Measurements from ENCODE around the gene PTPN1.

The PTPN1 gene

DNA sequence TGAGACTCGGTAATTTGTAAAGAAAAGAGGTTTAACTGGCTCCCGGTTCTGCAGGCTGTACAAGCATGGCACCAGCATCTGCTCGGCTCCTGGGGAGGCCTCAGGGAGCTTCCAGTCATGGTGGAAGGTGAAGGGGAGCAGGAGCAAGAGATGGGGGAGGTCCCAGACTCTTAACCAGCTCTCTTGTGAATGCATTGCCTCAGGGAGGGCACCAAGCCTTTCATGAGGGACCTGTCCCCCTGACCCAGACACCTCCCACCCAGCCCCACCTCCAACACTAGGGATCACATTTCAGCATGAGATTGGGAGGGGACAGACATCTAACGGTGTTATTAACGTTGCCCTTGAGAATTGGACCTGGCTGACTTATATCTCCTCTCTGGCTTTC, 68.6 kb downstream of the PTPN1 start:
- no peak for DNase-seq

DNA sequence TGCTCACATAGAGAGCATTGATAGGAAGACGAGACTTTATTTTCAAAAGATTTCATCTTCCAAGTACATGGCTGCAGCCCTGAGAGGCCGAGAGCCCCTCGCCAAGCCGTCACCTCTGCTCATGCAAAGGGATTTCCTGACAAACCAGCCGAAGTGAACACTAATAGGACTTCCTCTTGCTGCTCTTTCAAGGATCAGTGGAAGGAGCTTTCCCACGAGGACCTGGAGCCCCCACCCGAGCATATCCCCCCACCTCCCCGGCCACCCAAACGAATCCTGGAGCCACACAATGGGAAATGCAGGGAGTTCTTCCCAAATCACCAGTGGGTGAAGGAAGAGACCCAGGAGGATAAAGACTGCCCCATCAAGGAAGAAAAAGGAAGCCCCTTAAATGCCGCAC, 69.3 kb downstream of the PTPN1 start:
- no peak for DNase-seq

DNA sequence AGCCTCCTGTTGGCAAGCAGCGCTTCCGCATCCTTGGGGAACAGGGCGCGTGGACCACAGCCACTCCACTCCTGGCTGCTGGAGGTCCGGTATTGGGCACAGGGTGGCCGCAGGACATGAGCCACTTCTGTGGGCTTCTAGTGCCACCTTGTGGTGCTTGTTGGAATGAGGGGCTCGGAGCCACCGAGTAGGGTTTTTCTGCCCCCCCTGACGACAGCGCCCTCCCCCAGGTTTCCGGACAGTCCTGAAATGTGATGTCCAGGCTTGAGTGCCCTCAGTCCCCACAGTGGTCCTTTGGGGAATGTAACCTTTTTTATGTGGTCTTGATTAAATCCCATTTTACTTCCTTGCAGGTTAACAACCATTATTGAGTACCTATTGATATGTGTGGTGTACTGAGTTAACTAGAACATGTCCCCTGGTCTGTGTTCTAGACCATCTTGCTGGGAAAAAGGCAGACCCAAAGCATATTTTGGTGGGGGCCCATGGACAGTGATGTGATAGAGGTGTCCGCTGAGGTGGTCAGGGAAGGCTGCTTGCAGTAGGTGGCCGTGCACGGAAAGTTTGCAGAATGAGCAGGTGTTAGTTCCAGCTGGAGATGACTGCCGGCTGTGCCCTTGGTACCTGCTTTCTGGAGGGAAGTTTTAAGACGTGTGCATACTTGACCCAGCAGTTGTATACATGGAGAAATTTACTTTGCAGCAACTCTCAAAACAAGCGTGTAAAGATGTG, 70.0 kb downstream of the PTPN1 start:
- peak in 1 of 2 experiments; percentile 23 for DNase-seq

DNA sequence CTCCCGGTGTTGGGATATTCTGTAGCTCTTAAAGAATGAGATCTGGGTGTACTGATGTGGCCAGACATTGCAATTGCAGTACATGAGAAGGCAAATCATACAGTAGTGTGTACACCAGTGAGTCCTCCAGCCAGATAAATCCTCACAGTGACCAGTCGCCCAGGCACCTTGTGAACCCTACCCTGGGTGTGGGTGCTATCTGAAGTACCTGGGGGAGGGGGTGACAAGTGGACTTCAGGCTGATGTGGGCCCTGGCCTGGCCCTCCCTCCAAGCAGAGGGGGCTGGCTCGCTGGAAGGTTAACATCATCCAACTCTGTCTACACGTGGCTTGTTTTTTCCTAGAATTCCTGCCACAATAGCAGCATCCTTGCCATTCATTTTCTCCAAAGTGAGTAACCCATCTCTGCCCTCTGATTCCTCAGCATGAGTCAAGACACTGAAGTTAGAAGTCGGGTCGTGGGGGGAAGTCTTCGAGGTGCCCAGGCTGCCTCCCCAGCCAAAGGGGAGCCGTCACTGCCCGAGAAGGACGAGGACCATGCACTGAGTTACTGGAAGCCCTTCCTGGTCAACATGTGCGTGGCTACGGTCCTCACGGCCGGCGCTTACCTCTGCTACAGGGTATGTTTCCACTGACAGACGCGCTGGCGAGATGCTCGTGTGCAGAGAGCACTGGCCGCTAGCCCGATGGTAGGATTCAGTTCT, 70.8 kb downstream of the PTPN1 start:
- no peak for DNase-seq

DNA sequence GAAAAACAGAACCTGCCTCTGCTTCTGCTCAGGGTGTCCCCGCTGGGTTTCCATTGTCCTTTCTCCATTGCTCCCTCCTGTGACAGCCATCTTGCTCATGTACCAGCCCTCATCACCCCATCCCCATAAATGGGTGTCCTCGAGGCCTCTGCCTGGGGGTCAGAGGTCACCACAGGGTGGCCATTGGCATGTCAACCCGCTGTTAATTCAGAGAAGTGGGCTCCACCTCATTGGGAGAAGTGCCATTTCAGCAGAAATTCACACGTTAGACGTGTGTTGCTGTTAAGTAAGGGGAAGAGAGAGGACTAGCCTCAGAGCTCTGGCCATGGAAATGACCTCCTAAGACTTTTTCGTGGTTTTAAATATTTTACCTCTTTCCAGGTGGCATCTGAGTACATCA, 71.9 kb downstream of the PTPN1 start:
- DNase-seq, result no peak

DNA sequence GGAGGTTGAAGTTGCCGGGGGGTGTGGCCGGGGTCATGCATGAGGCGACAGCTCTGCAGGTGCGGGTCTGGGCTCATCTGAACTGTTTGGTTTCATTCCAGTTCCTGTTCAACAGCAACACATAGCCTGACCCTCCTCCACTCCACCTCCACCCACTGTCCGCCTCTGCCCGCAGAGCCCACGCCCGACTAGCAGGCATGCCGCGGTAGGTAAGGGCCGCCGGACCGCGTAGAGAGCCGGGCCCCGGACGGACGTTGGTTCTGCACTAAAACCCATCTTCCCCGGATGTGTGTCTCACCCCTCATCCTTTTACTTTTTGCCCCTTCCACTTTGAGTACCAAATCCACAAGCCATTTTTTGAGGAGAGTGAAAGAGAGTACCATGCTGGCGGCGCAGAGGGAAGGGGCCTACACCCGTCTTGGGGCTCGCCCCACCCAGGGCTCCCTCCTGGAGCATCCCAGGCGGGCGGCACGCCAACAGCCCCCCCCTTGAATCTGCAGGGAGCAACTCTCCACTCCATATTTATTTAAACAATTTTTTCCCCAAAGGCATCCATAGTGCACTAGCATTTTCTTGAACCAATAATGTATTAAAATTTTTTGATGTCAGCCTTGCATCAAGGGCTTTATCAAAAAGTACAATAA, 72.5 kb downstream of the PTPN1 start:
- DNase-seq, result no peak

DNA sequence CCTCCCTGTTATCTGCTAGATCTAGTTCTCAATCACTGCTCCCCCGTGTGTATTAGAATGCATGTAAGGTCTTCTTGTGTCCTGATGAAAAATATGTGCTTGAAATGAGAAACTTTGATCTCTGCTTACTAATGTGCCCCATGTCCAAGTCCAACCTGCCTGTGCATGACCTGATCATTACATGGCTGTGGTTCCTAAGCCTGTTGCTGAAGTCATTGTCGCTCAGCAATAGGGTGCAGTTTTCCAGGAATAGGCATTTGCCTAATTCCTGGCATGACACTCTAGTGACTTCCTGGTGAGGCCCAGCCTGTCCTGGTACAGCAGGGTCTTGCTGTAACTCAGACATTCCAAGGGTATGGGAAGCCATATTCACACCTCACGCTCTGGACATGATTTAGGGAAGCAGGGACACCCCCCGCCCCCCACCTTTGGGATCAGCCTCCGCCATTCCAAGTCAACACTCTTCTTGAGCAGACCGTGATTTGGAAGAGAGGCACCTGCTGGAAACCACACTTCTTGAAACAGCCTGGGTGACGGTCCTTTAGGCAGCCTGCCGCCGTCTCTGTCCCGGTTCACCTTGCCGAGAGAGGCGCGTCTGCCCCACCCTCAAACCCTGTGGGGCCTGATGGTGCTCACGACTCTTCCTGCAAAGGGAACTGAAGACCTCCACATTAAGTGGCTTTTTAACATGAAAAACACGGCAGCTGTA, 73.4 kb downstream of the PTPN1 start:
- DNase-seq, result no peak

DNA sequence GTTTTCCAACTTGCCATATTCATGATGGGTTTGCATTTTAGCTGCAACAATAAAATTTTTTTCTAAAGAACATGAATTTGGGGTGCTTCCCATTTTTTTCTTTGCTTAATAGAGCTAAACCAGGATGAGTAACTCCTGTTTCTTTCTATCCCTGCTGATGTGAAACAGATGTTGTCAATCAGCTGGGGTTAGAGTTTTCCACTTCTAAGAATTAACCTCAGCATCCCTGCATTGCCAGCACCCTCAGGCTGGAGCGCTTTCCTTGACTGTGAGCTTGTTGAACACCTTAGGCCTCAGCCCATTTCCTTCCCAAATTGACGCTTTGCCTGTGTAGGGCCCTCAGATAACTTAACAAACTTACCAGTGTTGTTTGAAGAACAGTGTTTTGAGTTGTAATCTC, 74.5 kb downstream of the PTPN1 start:
- no peak for DNase-seq

DNA sequence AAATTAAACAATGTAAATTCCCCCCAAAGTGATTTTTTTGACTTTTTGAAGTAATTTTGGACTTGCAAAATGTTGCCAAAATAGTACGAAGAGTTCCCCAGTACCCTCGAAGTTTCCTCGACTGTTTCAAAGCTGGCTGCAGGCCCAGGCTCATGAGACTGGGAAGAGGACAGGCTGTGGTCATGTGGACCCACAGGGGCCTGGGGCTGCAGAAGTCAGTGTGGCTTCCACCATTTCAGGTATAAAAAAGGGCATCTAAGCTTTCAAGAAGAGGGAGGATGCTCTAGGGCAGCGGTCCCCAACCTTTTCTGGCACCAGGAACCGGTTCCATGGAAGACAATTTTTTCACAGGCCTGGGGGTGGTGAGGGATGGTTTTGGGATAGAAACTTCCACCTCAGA, 75.0 kb downstream of the PTPN1 start:
- DNase-seq, result no peak

DNA sequence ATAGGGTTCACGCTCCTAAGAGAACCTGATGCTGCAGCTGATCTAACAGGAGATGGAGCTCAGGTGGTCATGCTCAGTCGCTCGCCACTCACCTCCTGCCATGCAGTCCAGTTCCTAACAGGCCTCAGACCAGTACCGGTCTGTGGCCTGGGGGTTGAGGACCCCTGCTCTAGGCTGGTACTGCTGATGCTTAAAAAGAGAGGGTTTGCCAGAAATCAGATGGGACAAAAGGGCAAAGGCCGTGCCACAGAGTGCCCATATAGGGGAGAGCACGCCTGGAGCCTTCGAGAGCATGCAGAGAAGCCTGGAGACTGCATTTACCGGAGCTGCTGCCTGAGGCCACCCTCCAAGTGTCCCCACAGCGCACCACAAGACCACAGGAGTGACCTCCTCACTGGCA, 75.5 kb downstream of the PTPN1 start:
- no peak for DNase-seq

DNA sequence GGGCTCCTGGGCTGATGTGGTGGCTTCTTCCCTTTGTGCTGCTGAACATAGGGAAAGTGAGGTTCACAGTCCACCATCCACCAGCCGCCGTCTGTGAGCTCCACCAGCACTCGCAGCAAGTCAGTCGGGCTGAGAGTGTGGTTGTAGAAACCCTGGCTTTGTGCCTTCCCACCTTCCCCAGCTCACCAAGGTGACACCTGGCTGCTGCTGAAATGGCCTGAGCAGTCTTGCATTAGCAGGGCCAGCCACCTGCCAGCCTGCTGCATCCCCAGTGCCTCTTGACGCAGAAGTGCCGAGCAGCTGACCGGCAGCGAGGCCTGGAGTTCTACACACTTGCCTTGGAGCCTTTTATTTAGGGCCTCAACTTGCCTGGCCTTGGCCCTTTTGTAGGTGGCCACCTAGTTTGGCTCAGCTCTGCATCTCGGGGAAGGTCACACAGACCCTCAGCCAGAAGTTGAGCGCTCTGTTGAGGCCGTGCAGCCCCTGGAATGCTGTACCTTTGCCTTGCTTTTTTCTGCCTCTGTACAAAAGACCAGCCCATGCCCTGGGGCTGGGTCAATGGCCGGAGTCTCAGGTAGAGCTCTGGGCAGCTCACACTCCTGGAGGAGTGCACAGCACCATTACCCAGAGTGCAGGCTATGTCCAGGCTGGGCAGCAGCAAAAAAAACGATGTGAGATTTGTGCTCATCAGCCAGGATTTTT, 76.5 kb downstream of the PTPN1 start:
- DNase-seq, result no peak

DNA sequence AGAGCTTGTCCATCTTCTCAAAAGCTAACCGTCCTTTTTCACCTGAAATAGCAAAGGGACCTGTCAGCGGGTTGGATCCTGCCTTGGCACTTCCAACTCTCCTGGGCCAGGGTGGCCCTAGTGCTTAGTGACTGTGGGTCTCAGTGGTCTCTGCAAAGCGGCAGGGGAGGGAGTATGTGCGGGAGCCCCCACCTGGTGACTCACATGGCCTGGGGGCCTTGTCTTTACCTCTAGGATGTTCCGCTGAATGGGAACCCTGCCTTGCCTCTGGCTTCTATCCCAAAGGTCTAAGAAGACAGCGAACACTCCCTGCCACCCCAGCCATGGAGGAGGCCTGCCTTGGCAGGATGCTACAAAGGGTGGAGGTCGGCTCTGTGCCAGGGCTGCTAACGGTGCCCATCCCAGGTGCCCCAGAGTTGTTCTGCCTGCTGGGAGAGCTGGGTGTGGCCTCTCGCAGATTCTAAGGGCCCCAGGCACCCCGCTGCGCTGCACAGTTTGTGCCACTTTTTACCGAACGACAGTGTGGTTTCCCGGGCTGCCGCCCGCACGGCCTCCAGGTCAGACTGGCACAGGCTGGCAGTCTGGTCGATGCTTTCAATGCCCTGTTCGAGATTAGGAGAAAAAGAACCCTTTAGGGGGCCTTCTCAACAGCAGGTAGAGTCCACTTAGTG, 77.2 kb downstream of the PTPN1 start:
- DNase-seq, result no peak

DNA sequence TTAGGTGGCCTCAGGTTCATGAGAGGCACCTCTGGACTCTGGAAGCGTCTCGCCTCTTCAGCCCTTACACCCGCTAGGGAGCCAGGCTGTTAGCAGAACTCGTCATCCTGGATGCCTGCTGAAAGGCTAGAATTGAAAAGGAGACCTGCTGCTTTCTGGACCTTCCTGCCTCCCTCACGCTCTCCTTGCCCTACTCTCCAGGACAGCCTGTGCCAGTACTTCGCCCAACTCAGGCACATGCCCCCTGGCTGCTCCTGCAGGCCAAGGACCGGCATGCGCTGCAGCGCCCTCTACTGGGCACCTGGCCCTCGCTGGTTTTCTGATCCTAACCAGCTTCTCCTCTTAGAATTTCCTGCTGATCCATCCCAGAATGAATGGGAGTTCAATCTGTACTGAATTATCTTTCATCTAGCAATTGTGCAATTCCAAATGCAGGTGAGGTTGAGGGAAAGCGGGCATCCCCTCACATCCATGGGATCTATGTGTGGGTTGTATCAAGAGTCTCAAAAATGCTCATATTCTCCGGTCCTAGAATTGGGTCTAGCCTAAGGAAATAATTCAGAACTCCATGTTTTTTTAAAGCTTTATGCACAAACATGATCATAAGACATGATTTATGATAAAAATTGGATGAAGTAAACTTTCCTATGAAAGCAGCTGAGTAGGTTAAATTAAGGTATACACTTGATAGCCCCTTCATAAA, 78.0 kb downstream of the PTPN1 start:
- peak in 1 of 2 experiments; percentile 72 for DNase-seq

DNA sequence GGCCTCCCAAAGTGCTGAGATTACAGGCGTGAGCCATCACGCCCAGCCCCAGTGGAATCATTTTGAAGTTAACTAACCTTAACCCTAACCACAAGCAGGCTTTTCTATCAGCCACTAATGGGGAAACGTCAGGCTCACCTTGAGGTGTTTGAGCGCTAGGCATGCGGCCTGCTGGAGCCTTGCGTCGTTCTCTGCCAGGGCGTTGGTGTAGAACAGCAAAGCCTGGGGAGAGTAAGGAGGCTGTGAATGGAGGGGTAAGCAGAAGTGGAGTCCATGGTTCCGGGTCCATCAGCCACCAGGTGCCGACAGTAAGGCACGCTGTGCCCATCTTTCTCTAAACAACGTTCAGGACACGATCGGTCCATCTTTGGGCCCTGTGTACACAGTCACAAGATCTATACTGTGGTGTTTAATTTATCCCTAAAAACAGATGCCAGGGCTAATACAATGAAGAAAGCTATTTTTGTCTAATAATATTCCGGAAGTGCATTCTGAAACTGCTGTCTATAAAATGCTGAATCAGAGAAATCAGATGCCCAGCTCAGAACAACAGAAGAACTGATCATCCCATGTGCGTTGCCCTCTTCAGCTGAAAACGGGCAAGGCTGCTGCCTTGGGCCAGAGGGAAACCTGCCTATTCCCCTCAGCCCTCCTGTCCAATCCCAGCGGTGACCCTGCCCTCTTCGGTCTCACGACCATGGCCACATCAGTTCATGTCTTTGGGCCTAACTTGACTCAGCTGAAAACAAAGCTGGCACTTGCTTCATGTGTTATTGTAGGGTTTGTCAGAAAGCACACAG, 79.6 kb downstream of the PTPN1 start:
- DNase-seq, result no peak

DNA sequence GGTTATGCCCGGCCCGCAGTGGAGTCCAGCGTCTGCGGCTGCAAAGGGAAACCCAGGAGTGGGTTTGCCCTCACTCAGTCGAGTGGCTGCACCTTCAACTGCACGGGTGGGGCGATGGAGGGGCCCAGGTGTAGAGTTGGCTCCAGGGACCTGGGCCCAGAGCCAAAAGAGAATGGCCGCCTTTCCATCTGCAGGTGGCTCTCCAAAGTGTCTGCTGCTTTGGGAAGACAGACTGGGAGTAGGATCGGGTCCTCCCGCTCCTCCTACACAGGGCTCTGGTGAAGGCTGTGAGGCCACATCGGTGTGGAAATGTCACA, 80.1 kb downstream of the PTPN1 start:
- no peak for DNase-seq

DNA sequence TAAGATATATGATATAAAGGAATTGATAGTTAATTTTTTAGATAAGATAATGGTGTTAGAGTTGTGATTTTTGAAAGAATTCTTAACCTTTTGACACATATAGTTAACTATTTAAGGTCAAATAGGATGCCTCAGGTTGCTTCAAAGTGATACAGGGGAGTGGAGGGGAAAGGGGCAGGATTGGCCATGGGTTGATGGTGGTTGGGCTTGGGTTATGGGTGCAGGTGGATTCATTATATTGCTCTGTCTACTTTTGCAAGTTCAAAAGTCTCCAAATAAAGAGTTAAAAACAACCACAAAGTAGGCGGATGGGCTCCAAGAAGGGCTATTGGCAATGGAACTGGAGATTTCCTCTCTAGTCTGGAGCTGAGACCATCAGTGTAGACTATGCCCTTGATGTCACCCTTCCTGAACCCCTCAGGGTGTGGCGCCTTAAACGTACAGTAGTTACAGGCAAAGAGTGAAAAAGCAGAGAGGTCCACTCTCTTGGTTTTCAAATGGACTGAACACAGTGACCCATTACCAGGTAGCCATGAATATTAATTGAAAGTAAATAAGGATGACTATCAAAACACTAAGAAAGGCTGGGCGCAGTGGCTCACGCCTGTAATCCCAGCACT, 81.2 kb downstream of the PTPN1 start:
- no peak for DNase-seq

DNA sequence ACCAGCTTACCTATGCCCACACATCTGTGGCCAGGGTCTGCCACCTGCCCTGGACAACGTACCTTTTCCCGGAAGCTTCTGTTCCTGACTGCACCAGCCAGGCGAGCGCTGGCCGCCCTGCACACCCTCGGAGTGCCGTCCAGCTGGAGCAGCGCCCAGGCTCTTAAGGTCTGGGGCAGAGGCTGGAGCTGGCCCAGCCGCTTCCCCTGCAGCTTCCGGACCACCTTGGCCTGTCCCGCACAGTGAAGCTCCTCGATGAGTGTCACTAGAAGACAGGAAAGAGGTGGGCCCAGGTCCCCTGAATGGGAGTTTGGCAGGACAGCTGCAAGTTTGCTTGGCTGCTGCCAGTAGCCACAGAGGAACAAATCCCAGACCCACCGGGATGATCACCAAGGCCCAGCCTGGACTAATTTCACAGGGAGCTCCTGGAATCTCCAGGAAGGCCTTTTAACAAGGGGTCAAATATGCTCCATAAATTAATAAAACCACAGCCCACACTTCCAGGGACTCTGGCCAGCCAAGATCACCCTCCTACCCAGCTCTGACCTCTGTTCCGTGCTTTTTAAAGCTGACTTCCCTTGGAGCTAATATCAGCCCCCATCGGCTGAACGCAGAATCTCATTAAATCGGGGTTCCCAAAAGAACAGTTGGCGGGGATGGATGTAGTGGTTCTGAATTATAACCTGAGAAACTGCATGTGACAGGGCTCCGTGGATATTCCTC, 82.3 kb downstream of the PTPN1 start:
- no peak for DNase-seq

DNA sequence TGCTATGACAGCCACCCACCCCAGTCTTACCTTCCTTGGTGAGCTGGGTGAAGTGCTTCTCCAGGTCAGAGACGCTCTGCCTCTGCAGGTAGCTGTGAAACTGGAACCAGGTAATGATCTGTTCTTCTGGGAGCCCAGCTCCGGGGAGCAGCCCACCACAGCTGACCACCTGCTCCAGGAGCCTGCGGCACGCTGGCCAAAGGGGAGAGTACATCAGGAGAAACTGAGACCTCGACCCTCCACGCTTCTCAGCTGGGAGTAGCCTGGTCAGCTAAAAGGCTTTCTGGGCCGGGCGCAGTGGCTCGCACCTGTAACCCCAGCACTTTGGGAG, 82.8 kb downstream of the PTPN1 start:
- no peak for DNase-seq

DNA sequence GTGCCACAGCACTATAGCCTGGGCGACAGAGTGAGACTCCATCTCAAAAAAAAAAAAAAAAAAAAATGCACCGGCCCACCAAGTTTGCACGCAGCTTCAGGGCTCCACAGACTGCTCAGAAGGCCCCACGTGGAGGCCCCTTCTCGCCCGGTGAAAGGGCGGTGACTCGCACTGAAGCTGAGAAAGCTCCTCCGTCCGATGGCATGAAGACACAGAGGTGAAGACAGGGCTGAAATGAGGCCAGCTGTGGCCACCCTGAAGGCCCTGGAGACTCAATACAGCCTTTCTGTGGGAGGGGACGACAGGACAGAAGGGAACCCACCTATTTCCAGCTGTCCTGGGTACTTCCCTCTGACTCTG, 84.0 kb downstream of the PTPN1 start:
- DNase-seq, result no peak

Measured in NCI-H1930 (cell line).